A673 (cell line): Measurements from ENCODE around the gene NLRP9. TPM values are rescaled to one million over a fixed set of nuclear protein-coding genes. Genes with fewer than 3 reads are reported as not detected.
A peak's percentile ranks its signal among the peaks of the same experiment; 100 is the strongest.

Source experiments
- BruUV-seq: library from RNA; stranded (reverse); fragments of 400-500 nt; replicated peaks from 2 replicates; lab custom pipeline; 2021; lab: Mats Ljungman, UMichigan
- CTCF ChIA-PET: fragments of 300-600 bp; sonication (Branson Sonifier 250); formaldehyde crosslinking; loops from one replicate; lab custom pipeline; 2022; ENCODE audit warnings: antibody characterized with exemption; lab: Charles Lee
- POLR2A ChIA-PET: fragments of 300-600 bp; sonication (Branson Sonifier 250); formaldehyde crosslinking; loops from one replicate; lab custom pipeline; 2022; ENCODE audit warnings: antibody characterized with exemption; ENCODE audit not compliant: low non-redundant PET; lab: Charles Lee
- DNase-seq: peaks from one replicate; pipeline ENCODE4 v3.0.0-alpha.2; 2015; ENCODE audit warnings: low spot score
- H3K27ac ChIP-seq: fragments of 200-600 bp; sonication (generic); 2 replicates; pipeline ENCODE4 v1.5.1; 2016; ENCODE audit warnings: mixed run types, low read depth, mild to moderate bottlenecking, mixed read lengths, antibody characterized with exemption, low read length; ENCODE audit not compliant: poor library complexity, severe bottlenecking
- H3K27me3 ChIP-seq: fragments of 200-600 bp; sonication (generic); replicated peaks from 2 replicates; pipeline ENCODE4 v1.6.1; 2017; ENCODE audit warnings: mixed run types, low read depth, mild to moderate bottlenecking, mixed read lengths, antibody characterized with exemption, low read length; ENCODE audit not compliant: insufficient read depth, poor library complexity
- H3K36me3 ChIP-seq: fragments of 200-600 bp; sonication (generic); 2 replicates; pipeline ENCODE4 v1.6.1; 2016; ENCODE audit warnings: mixed run types, mild to moderate bottlenecking, mixed read lengths, antibody characterized with exemption, low read length; ENCODE audit not compliant: insufficient read depth, poor library complexity, severe bottlenecking
- H3K4me1 ChIP-seq: fragments of 200-600 bp; sonication (generic); 2 replicates; pipeline ENCODE4 v1.6.1; 2017; ENCODE audit warnings: mixed run types, mild to moderate bottlenecking, mixed read lengths, antibody characterized with exemption, low read length; ENCODE audit not compliant: insufficient read depth, poor library complexity, severe bottlenecking
- H3K4me3 ChIP-seq: fragments of 200-600 bp; sonication (generic); 2 replicates; pipeline ENCODE4 v1.5.1; 2016; ENCODE audit warnings: low read depth, mixed run types, mild to moderate bottlenecking, mixed read lengths, low read length; ENCODE audit not compliant: poor library complexity, severe bottlenecking
- H3K9me3 ChIP-seq: fragments of 200-600 bp; sonication (generic); 2 replicates; pipeline ENCODE4 v1.6.1; 2016; ENCODE audit warnings: mixed run types, low read depth, mild to moderate bottlenecking, mixed read lengths, antibody characterized with exemption, low read length; ENCODE audit not compliant: poor library complexity, severe bottlenecking
- CTCF ChIP-seq: fragments of 300-800, 200-600 bp; sonication (generic); conservative IDR thresholded peaks from 2 replicates; pipeline ENCODE4 v1.5.1; 2017; ENCODE audit warnings: low read depth, mild to moderate bottlenecking, antibody characterized with exemption, low read length, moderate library complexity, mixed read lengths
- EZH2 ChIP-seq: fragments of 200-600 bp; sonication (generic); IDR thresholded peaks from 2 replicates; pipeline ENCODE4 v1.6.1; 2017; ENCODE audit warnings: borderline replicate concordance, low read depth, mild to moderate bottlenecking, mixed read lengths, antibody characterized with exemption, low read length; ENCODE audit not compliant: poor library complexity, severe bottlenecking
- intact Hi-C: fragments of 100-400 bp; cut with micrococcal nuclease; formaldehyde crosslinking; loops from one replicate; pipeline ENCODE4 v1.10.0; 2022; ENCODE audit not compliant: unreplicated experiment
- total RNA-seq: library from RNA; stranded (reverse); gene quantifications from 2 replicates; pipeline ENCODE4 v1.2.3, GENCODE V29; 2021

The NLRP9 gene
- total RNA-seq, 1 experiment from 2014 or later, result not detected

- CTCF ChIA-PET, result no interaction called here
- Histone ChIP-seq H3K27ac (no peak overlapping the region), H3K4me3 (no peak overlapping the region), H3K9me3 (no peaks in the 10 kb centered on the region), H3K36me3 (peaks cover 61% of the 10 kb centered on the region), H3K4me1 (peaks cover 18% of the 10 kb centered on the region), H3K27me3 (no peaks in the 10 kb centered on the region)
- no peak for DNase-seq
- TF ChIP-seq CTCF, result no peak
- BruUV-seq, result no TSS peak
- intact Hi-C loops, result no loop called here
- POLR2A ChIA-PET, result no interaction called here
Measured at GRCh38 chr19:55659822-55660221, 78.4 kb downstream of the NLRP9 start.

- DNase-seq, result no peak
- Histone ChIP-seq H3K27me3 (no peaks in the 10 kb centered on the region), H3K4me1 (peaks cover 18% of the 10 kb centered on the region), H3K36me3 (peaks cover 53% of the 10 kb centered on the region), H3K4me3 (no peak overlapping the region), H3K27ac (peak overlapping the region; percentile 60), H3K9me3 (no peaks in the 10 kb centered on the region)
- CTCF ChIA-PET, result no interaction called here
- no TSS peak for BruUV-seq
- TF ChIP-seq CTCF (no peak), EZH2 (no peak)
- POLR2A ChIA-PET, result no interaction called here
- intact Hi-C loops, result no loop called here
Measured at GRCh38 chr19:55658846-55659459, 79.2 kb downstream of the NLRP9 start.

Other genes with a start within 250 kb of the NLRP9 start
- 1.4 and 2.2 TPM in 2 replicates for gene SSC5D, start 250.0 kb downstream of the NLRP9 start, total RNA-seq
- gene SBK2, start 201.3 kb downstream of the NLRP9 start, total RNA-seq, result not detected in 2 replicates
- not detected in 2 replicates for gene SBK3, start 192.9 kb downstream of the NLRP9 start, total RNA-seq
- 27.4 and 27.5 TPM in 2 replicates for gene ZNF579, start 157.6 kb downstream of the NLRP9 start, total RNA-seq
- 27.8 and 29.3 TPM in 2 replicates for gene FIZ1, start 138.9 kb downstream of the NLRP9 start, total RNA-seq
- gene ZNF524, start 138.1 kb downstream of the NLRP9 start, total RNA-seq, result 6.3 and 7.5 TPM in 2 replicates
- gene ZNF865, start 132.8 kb downstream of the NLRP9 start, total RNA-seq, result 16.1 and 17.1 TPM in 2 replicates
- 6.8 and 7.1 TPM in 2 replicates for gene ZNF784, start 113.8 kb downstream of the NLRP9 start, total RNA-seq
- gene ZNF580, start 97.4 kb downstream of the NLRP9 start, total RNA-seq, result 49.1 and 65.7 TPM in 2 replicates
- gene ZNF581, start 94.8 kb downstream of the NLRP9 start, total RNA-seq, result 37.1 and 38.4 TPM in 2 replicates
- gene CCDC106, start 90.2 kb downstream of the NLRP9 start, total RNA-seq, result 39.9 and 41.5 TPM in 2 replicates
- gene U2AF2, start 83.4 kb downstream of the NLRP9 start, total RNA-seq, result 385 and 411 TPM in 2 replicates
- 178 and 186 TPM in 2 replicates for gene EPN1, start 63.2 kb downstream of the NLRP9 start, total RNA-seq
- gene RFPL4A, start 20.7 kb upstream of the NLRP9 start, total RNA-seq, result not detected in 2 replicates
- not detected in 2 replicates for gene RFPL4AL1, start 30.7 kb upstream of the NLRP9 start, total RNA-seq
- 0.46 and 0.52 TPM in 2 replicates for gene NLRP11, start 93.6 kb upstream of the NLRP9 start, total RNA-seq
- gene NLRP4, start 98.1 kb upstream of the NLRP9 start, total RNA-seq, result 0.15 TPM in 1 of 2 replicates, not detected in the other
- gene NLRP13, start 193.9 kb upstream of the NLRP9 start, total RNA-seq, result not detected in 2 replicates
- not detected in 2 replicates for gene NLRP8, start 209.4 kb upstream of the NLRP9 start, total RNA-seq
- gene NLRP5, start 248.4 kb upstream of the NLRP9 start, total RNA-seq, result not detected in 2 replicates